ENCODE data around the gene RGS3. TPM values are rescaled to one million over a fixed set of nuclear protein-coding genes. Genes with fewer than 3 reads are reported as not detected.

The RGS3 gene
- total RNA-seq, 1 donor from 2014 or later = 36.7 TPM

DNA sequence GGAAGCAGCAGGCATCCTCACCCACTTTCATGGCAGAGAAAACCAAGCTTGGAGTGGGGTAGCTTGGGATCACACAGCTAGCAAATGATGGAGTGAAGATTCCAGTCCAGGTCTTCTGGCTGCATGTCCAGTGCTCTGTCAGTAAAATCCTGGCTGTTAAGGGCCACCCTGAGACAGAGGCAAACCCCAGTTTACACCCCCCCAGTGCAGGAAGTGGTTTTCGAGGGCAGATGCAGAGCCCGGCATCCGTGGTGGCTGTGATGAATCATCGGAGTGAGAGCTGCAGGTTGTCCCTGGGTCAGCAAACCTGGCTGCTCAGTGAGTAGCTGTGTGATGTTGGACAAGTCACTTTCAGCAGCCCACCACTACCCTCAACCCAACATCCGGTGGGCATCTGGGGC is 115.4 kb downstream of the RGS3 start:
- no peak overlapping the region for H3K27ac Mint-ChIP-seq (ENCODE audit: unreplicated experiment)
- no peaks in the 10 kb centered on the region for H3K36me3 Mint-ChIP-seq (ENCODE audit: low read depth)
- H3K9me3 Mint-ChIP-seq = no peaks in the 10 kb centered on the region

DNA sequence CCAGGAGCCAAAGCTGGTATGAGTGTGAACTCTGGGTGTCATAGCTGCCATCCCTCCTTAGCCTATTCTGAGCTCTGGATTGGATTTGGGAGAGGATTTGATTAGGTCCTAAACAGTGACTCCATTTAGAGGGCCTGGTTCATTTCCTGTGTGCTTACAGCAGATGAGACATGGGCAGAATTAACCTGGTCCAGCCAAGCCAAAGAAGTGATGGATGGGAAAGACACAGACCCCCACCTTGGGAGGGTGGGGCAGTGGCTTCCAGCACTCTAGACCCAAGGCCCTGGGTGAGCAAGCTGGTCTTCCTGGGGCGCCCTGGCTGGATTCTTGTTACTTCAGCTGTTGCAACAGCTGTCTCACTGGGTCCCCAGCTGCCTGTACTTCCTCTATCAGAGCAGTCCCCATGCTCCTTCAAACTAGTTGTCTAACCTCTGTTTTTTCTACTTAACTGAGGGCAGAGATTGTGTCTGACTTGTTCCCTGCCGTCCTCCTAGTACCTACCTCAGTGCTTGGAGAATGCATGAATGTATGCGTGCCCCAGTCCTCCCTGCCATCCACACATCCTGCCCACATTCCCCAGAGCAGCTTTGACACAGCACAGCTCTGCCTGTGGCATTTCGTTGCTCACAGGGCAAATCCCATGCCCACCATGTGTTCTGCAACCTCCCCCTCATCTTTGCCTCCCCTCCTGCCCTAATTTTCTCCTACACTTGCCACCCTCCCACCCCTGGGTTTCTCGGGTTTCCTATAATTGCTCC is 115.9 kb downstream of the RGS3 start:
- Mint-ChIP-seq H3K36me3 (ENCODE audit: low read depth) (no peaks in the 10 kb centered on the region), H3K4me1 (peaks cover 39% of the 10 kb centered on the region), H3K9me3 (no peaks in the 10 kb centered on the region), H3K27me3 (ENCODE audit: low read depth) (no peaks in the 10 kb centered on the region), H3K27ac (ENCODE audit: unreplicated experiment) (peak overlapping the region; percentile 97), H3K4me3 (no peak overlapping the region)
- DNase-seq (ENCODE audit: low read depth, low spot score) = no peak
- TF ChIP-seq, protein P1, sequence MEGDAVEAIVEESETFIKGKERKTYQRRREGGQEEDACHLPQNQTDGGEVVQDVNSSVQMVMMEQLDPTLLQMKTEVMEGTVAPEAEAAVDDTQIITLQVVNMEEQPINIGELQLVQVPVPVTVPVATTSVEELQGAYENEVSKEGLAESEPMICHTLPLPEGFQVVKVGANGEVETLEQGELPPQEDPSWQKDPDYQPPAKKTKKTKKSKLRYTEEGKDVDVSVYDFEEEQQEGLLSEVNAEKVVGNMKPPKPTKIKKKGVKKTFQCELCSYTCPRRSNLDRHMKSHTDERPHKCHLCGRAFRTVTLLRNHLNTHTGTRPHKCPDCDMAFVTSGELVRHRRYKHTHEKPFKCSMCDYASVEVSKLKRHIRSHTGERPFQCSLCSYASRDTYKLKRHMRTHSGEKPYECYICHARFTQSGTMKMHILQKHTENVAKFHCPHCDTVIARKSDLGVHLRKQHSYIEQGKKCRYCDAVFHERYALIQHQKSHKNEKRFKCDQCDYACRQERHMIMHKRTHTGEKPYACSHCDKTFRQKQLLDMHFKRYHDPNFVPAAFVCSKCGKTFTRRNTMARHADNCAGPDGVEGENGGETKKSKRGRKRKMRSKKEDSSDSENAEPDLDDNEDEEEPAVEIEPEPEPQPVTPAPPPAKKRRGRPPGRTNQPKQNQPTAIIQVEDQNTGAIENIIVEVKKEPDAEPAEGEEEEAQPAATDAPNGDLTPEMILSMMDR (conservative IDR thresholded peaks at IDR 0.05) = no peak

More for the DNA sequence above, 115.4 kb downstream of the RGS3 start:
- H3K27me3 Mint-ChIP-seq (ENCODE audit: low read depth) = no peaks in the 10 kb centered on the region
- peaks cover 45% of the 10 kb centered on the region for H3K4me1 Mint-ChIP-seq
- TF ChIP-seq, protein P1 (conservative IDR thresholded peaks at IDR 0.05) = no peak
- no peak overlapping the region for H3K4me3 Mint-ChIP-seq
- no peak for DNase-seq (ENCODE audit: low read depth, low spot score)

DNA sequence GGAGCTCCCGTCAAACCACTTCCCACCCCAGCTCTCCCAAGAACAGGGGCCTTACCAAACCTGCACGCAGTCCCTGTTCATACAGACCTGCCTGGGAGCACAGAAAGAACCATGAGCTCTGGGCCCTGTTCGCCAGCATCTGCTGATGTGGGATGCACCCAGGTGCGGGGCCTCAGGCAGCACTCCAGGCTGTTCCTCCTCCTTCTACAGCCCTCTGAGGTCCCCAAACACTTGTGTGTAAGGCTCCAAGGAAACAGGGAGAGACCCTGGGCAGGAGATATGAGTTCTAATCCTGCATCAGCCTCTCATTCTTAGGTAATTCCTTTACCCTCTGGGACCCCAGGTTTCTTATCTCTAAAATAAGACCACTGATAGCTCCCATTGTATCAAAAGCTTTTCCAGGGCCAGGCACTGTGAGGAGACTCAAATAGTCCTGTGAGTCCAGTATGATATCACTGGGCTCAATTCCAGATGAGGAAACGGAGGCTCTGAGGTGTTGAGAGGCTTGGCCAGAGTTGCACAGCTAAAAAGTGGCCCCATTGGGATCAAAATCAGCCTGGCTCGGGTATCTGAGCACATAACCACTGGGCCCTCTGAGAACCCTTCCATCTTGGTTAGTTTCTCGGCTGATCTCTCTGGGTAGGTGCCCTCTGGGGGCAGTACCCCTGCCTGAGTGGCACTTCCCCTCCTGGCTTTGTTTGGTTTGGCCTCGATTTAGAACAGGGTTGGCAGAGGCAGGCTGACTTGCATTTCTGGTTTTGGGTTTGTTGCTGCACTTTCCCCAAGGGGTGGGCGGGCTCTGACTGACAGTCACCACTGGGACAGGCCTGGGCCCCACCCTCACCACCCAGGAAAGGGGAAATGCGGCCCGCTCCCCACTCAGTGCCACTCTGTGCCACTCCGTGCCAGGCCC is 116.8 kb downstream of the RGS3 start:
- H3K27ac Mint-ChIP-seq (ENCODE audit: unreplicated experiment) = peak overlapping the region; percentile 97
- no peaks in the 10 kb centered on the region for H3K27me3 Mint-ChIP-seq (ENCODE audit: low read depth)

DNA sequence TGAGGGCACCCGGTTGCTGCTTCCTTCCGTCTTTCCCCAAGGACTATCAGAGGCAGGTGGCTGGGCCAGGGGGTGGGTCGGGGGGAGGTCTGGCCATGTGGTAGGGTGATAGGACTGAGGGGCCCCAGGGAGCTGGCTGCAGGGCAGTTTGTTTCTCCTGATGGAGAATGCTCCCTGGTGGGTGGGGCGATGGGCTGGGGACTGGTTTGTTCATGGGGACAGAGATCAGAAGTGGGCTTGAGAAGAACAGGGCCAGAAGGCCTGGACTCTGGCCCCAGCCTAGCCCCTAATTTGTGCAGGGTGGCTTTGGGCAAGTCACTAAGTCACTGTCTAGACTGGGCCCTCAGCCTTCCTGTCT is 117.4 kb downstream of the RGS3 start:
- TF ChIP-seq, protein P1 (conservative IDR thresholded peaks at IDR 0.05) = no peak
- H3K27ac Mint-ChIP-seq (ENCODE audit: unreplicated experiment) = no peak overlapping the region

More for the DNA sequence above, 116.8 kb downstream of the RGS3 start:
- H3K4me3 Mint-ChIP-seq = no peak overlapping the region
- TF ChIP-seq, protein P1 (conservative IDR thresholded peaks at IDR 0.05) = no peak
- peaks cover 37% of the 10 kb centered on the region for H3K4me1 Mint-ChIP-seq
- no peak for DNase-seq (ENCODE audit: low read depth, low spot score)
- no peaks in the 10 kb centered on the region for H3K36me3 Mint-ChIP-seq (ENCODE audit: low read depth)
- no peaks in the 10 kb centered on the region for H3K9me3 Mint-ChIP-seq

DNA sequence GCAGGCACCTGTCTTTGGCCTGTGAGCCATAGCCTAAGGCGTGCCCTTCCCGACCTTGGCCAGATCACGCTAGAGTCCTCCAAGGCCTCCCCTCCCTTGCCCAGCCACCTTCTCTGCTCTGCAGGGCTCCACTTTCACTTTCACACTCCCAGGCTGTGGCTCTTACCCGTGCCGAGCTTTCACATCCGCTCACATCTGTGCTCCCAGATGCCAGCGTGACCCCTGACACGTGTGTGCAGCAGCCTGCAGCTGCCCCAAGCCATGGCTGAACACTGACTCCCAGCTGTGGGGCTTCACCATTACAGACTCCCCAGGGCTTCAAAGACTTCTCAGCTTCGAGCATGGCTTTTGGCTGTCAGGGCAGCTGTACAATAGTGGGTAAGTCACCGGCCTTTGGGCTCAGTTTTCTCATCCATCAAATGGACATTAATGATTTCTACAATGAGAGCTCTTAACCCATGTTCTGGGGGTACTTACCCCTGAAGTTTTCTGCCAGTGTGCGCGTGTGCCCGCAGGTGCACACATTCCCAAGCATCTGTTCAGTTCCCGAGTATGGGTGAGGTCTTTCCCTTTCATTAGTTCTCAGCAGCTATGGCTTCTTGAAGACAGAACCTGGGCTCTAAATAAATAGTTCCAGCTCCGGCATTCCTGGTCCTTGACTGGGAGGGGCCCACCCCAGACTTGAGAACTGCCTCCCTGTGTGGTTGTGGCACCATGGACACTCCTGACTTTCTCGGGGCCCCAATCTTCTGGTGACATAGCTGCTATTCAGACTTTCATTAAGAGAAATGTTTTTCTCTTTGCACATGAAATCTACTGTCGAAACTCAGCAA is 118.6 kb downstream of the RGS3 start:
- TF ChIP-seq, protein P1 (conservative IDR thresholded peaks at IDR 0.05) = no peak
- Mint-ChIP-seq H3K4me3 (no peak overlapping the region), H3K27ac (ENCODE audit: unreplicated experiment) (peak overlapping the region; percentile 86), H3K9me3 (no peaks in the 10 kb centered on the region), H3K4me1 (peaks cover 26% of the 10 kb centered on the region), H3K27me3 (ENCODE audit: low read depth) (no peaks in the 10 kb centered on the region), H3K36me3 (ENCODE audit: low read depth) (no peaks in the 10 kb centered on the region)
- peak; percentile 34 for DNase-seq (ENCODE audit: low read depth, low spot score)

More for the DNA sequence above, 117.4 kb downstream of the RGS3 start:
- Mint-ChIP-seq H3K9me3 (no peaks in the 10 kb centered on the region), H3K36me3 (ENCODE audit: low read depth) (no peaks in the 10 kb centered on the region), H3K4me3 (no peak overlapping the region), H3K4me1 (peaks cover 31% of the 10 kb centered on the region), H3K27me3 (ENCODE audit: low read depth) (no peaks in the 10 kb centered on the region)
- no peak for DNase-seq (ENCODE audit: low read depth, low spot score)
